Amniotic stem cell (primary cell): Measurements from ENCODE around the gene ICE2.

Source experiments
- DNase-seq: peaks from one replicate; lab custom pipeline; 2025; lab: John Stamatoyannopoulos, UW

ICE2 gene

GRCh38 chr15:60370105-60370868 is 108.7 kb downstream of the ICE2 start:
- DNase-seq = no peak

- DNase-seq = no peak
Measured at GRCh38 chr15:60369696-60370095, 109.2 kb downstream of the ICE2 start.
